Vein endothelial cell (primary cell): Measurements from ENCODE around the gene BCL10. TPM values are rescaled to one million over a fixed set of nuclear protein-coding genes. Genes with fewer than 3 reads are reported as not detected.

Experiments
- small RNA-seq: library from RNA; depleted of rRNA; stranded (forward); fragments of <200 nt; gene quantifications from one replicate; pipeline ENCODE3, GENCODE V24; 2012
- total RNA-seq: library from RNA; depleted of rRNA; stranded (reverse); fragments of >200 nt; gene quantifications from 2 replicates; pipeline ENCODE4 v1.2.3, GENCODE V29; 2012

The BCL10 gene
- 92.1 and 118 TPM in 2 replicates for total RNA-seq

GRCh38 chr1:85276215-85276977 lies at the start of gene BCL10:
TSS of gene BCL10 (minus strand) at chr1:85276632. CDS start at chr1:85276352, 280 bp downstream.

GRCh38 chr1:85259118-85259911 lies 17.1 kb downstream of the BCL10 start, which contains the start of gene C1orf52:
TSS of gene C1orf52 (minus strand) at chr1:85259662. CDS start at chr1:85259633, 29 bp downstream.

Small RNA genes within 50 kb of the gene (small RNA-seq; reads per million reads assigned to genes)
- not detected for gene RF00019

Other genes starting within 250 kb of the BCL10 start
- gene MCOLN3, start 228.1 kb downstream of the BCL10 start, total RNA-seq = under 0.01 TPM in 1 of 2 replicates, not detected in the other
- 5.9 and 7.6 TPM in 2 replicates for gene SYDE2, start 75.6 kb downstream of the BCL10 start, total RNA-seq
- 18.1 and 24.5 TPM in 2 replicates for gene C1orf52, start 17.0 kb downstream of the BCL10 start, total RNA-seq
- gene DDAH1, start 188.5 kb upstream of the BCL10 start, total RNA-seq = 63.7 and 74.5 TPM in 2 replicates